ENCODE results near the gene OTOA.
"Not testable (repeated sequence)": the region's sequence is repeated elsewhere in the genome, so short reads cannot be mapped to it uniquely, and the experiment has no call there.

Gene OTOA

GRCh38 chr16:21727344-21727743, 63.6 kb downstream of the OTOA start:
- DNase-seq = no peak

DNA sequence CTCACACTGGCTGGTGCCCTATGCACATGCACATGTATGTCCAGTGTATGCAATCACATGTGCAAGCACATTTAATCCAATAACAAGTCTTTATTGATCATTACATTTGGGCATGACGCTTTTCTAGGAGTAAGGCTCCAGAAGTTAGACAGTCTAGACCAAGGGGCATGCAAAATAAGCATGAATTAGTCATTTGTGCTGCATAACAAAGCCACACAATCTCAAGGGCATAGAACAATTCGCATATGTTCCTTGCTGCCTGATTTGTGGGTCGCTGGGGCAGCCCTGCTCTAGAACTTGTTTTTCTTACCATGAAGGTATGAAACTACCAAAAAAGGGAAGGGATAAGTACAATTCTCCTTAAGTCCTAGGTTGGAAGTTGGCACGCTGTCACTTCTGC, 67.5 kb downstream of the OTOA start:
- not testable (repeated sequence) for DNase-seq

GRCh38 chr16:21740637-21741036, 76.9 kb downstream of the OTOA start:
- not testable (repeated sequence) for DNase-seq

GRCh38 chr16:21756192-21757079, 92.7 kb downstream of the OTOA start:
- not testable (repeated sequence) for DNase-seq

DNA sequence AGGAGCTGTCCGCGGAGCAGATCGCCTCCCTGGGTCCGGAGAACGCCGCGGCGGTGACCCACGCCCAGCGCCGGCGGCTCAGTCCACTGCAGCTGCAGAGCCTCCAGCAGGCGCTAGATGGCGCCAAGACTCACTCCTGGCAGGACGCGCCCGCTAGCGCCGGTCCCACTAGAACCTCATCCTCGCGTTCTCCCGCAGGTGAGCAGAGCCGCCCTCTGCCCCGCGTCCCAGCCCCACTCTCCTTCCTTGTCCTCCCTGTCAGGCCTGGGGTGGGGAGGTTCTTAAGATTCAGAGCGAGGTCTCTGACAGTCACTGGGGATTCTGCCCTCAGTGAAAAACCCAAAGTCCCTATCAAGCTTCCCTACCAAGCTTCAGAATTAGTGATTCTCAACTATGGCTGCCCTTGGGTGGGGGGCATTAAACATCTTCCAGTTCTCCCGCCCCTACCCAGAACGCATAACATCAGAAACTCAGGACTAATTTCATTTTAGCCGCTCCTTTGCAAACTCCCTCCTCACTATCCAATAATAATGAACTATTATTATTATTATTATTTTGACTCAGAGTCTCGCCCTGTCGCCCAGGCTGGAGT, 93.4 kb downstream of the OTOA start:
- not testable (repeated sequence) for DNase-seq

DNA sequence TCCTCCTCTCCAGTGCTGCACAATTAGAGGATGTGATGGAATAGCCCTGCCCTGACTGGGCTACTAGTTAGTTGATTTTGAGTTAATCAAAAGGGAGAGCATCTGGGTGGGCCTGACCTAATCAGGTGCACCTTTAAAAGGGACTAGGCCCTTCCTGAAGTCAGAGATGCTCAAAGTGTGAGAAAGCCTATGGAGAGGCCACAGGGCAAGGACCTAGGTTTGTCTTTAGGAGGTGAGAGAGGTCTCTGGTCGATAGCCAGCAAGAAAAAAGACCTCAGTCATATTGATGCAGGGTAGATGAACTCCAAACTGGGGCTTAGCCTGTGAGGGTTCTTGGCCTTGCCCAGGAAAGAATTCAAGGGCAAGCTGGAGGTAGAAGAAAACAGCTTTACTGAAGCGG, 104.5 kb downstream of the OTOA start:
- DNase-seq = not testable (repeated sequence)

- not testable (repeated sequence) for DNase-seq
Measured at GRCh38 chr16:21768810-21769209, 105.0 kb downstream of the OTOA start.

- not testable (repeated sequence) for DNase-seq
Measured at GRCh38 chr16:21769284-21769683, 105.5 kb downstream of the OTOA start.

GRCh38 chr16:21770584-21770983, 106.8 kb downstream of the OTOA start:
- not testable (repeated sequence) for DNase-seq

- not testable (repeated sequence) for DNase-seq
Measured at GRCh38 chr16:21772547-21773206, 108.9 kb downstream of the OTOA start.

GRCh38 chr16:21773207-21773553, 109.4 kb downstream of the OTOA start:
- not testable (repeated sequence) for DNase-seq

- DNase-seq = not testable (repeated sequence)
Measured at GRCh38 chr16:21780525-21780924, 116.8 kb downstream of the OTOA start.

DNA sequence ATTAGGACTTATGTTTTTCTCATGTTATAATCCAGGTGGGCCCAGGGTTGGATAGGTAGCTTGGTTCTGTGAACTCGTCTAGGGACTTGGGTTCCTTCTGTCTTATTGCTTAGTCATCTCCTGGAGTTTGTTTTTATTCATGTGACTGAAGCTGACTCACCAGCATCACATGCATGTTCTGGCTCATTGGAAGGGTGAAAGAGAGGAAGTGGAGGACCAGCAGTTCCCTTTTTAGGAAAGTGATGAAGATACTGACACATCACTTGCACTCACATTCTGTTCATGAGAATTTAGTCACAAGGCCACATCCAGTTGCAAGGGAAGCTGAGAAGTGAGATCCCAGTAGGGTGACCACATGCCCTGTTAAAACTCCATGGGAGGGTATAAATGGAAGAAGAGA, 126.7 kb downstream of the OTOA start:
- DNase-seq = not testable (repeated sequence)

GRCh38 chr16:21793310-21793709, 129.5 kb downstream of the OTOA start:
- DNase-seq = not testable (repeated sequence)

DNA sequence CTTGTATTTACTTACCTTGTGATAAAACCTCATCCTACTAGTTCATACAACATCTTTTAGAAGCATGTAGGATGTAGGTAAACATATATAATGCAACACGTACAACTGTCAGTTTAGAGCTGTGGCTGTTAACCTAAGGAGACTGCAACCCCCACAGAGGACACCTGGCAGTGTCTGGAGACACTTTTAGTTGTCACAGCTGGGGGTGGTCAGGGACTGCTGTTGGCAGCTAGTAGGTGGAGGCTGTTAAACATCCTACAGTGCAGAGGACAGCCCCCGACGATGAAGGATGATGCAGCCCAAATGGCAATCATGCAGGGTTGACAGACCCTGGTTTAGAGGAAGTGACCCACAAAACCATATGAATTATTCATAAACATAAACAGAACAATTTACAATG, 134.8 kb downstream of the OTOA start:
- not testable (repeated sequence) for DNase-seq

DNA sequence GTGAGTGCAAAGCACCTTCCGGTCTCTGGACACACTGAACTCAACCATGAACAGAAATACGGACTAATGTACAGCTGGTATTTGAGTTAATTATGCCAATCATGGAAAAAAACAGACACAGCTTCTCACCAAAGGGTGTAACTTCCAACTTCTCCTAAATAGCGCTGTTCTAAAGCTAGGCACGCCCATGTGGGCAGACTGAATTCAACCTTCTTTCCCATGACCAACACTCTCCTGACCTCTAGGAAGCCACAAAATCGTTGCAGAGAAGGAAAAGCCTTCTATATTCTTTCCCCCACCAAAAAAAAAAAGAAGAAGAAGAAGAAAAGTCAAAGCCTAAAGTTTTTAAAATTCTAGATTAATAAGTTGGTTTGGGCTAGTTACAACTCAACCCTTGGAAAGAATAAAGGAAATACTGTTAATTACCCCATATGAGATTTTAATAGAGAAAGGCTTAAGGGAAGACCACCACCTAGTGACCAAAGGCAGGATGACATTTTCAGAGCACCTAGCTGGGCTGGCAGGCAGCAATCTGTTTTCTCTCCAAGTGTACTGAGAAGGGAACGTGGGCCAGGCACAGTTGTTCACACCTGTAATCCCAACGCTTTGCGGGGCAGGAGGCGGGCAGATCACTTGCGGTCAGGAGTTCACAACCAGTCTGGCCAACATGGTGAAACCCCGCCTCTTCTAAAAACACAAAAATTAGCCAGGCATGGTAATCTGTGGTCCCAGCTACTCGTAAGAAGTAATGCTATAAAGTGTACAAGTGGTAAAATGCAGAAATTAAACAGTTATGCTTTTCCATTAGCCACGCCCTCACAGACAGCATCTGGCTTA, 138.0 kb downstream of the OTOA start:
- DNase-seq = not testable (repeated sequence)

GRCh38 chr16:21802375-21802663, 138.6 kb downstream of the OTOA start:
- DNase-seq = not testable (repeated sequence)
